GM21528 (cell line): ENCODE results near the gene NDST3.
"Not testable (repeated sequence)": the region's sequence is repeated elsewhere in the genome, so short reads cannot be mapped to it uniquely, and the experiment has no call there.

Experiments used
- ATAC-seq: cut with Tn5 transposase; IDR thresholded peaks from one replicate; pipeline ENCODE4 v1.9.1; 2021; ENCODE audit warnings: mild to moderate bottlenecking, moderate library complexity; ENCODE audit not compliant: unreplicated experiment, low FRiP score

NDST3 gene

GRCh38 chr4:118296729-118297128, 262.4 kb downstream of the NDST3 start:
- no peak for ATAC-seq

DNA sequence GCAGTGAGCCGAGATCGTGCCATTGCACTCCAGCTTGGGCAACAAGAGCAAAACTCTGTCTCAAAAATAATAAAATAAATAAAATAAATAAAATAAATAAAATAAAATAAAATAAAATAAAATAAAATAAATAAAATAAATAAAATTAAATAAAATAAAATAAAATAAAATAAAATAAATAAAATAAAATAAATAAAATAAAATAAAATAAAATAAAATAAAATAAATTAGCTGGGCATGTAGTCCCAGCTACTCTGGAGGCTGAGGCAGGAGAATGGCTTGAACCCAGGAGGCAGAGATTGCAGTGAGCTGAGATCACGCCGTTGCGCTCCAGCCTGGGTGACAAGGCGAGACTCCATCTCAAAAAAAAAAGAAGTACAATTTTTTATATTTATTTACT, 265.3 kb downstream of the NDST3 start:
- not testable (repeated sequence) for ATAC-seq

DNA sequence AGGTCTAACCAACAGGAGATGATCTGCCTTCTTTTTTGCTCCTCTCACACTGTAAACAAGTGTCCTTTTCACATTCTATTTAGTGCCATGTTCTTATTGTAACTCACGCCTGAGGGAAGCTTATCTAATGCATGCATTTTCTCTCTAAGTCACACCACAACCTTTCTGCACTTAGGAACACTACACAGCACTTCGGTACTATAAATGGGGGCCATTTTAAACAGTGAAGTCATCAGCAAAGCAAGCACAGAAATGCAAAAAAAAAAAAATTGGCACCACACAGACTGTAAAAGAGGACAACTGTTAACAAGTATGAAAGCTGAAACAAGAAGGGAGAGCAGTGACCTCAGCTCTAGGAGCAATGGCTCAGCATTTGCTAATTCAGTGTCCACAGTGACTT, 273.4 kb downstream of the NDST3 start:
- ATAC-seq: no peak
